Right kidney (tissue), 1 donor: ENCODE data around the gene TOR4A.

ENCODE experiments used
- DNase-seq: peaks from one replicate; pipeline ENCODE4 v3.0.0-alpha.2; 2016

The TOR4A gene

DNA sequence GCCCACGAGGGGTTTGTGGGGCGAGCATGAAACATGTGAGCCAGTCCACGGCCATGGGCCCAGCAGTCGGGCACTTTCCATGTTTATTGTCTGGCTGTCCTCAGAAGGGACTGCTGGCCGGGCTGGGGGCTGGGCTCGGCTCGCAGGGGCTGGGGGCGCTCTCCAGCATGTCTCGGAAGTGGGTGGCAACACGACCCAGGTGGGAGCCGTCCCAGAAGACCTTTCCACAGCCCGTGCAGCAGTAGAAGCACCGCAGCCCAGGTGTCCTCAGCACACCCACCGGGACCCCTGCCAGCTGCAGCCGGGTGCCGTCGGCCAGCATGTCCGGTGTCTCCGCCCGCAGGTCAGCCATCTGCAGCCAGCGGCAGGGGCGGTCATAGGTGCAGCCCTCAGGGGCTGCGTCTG lies 29.3 kb downstream of the TOR4A start:
- DNase-seq, result peak; percentile 59

DNA sequence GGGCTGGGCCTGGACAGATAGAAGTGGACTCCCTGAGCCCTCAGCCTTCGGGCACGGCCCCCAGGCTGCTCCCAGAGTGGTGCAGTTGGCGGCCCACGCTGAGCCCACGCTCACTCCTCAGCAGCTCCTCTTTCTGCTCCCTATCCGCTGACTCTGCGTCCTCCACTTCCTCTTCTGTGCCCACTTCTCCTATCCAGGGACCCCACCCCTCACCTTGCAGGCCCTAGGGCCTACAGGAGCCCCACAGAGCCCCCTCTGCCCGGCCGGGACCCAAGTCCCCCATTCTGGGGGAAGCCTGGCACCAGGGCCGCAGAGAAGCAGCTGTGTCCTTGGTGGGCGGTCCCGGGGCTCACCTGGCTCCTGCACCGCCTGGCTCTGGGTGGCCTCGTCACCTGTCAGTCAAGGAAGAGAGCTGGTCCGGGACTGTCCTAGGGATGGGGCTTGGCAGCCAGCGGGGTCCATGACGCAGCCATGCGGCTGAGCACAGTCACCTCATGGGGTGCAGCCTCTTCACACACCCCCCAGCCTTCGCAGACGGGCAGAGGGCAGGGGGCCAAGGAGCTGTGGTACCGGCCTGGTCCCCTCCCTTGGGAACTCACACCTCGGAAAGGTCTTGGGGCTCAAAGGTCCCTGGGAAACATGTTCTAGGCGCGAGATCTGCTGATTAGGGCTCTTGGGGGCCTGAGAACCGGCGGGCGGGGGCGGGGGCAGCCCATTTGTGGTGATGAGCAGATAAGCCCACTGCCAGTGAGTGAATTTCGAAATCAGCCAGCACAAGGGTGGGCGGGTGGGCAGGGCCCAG lies 29.9 kb downstream of the TOR4A start:
- peak; percentile 49 for DNase-seq

DNA sequence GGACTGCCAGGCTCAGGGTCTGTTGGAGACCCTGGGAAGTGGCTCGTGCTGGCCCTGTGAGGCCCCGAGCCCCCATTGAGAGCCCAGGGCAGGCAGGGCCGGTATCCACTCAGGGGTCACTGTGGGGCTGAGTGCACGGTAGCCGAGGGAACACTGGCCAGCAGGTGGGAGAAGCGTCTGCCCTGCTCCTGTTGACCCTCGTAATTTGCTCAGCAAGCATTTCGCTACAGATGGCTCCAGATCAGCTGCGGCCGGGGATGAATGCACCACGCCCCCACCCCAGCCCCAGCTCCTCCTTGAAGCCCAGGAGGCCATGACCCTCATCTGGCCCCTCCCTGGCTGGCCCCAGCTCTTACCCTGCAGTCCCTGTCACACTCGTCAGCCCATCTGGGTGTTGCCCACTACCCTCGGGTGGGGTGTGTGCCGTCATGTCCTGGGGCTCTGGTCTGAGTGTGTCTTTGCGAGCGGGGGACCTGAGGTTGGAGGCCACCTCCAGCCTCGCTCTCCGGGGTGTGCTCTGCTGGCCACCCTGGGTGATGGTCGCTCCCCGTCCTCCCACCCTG lies 30.6 kb downstream of the TOR4A start:
- DNase-seq, result peak; percentile 36

GRCh38 chr9:137309368-137310188 lies 32.1 kb downstream of the TOR4A start:
- DNase-seq, result no peak

GRCh38 chr9:137310189-137311052 lies 32.9 kb downstream of the TOR4A start:
- no peak for DNase-seq

- peak; percentile 22 for DNase-seq
These were observed 33.9 kb downstream of the TOR4A start for GRCh38 chr9:137311171-137311985.

DNA sequence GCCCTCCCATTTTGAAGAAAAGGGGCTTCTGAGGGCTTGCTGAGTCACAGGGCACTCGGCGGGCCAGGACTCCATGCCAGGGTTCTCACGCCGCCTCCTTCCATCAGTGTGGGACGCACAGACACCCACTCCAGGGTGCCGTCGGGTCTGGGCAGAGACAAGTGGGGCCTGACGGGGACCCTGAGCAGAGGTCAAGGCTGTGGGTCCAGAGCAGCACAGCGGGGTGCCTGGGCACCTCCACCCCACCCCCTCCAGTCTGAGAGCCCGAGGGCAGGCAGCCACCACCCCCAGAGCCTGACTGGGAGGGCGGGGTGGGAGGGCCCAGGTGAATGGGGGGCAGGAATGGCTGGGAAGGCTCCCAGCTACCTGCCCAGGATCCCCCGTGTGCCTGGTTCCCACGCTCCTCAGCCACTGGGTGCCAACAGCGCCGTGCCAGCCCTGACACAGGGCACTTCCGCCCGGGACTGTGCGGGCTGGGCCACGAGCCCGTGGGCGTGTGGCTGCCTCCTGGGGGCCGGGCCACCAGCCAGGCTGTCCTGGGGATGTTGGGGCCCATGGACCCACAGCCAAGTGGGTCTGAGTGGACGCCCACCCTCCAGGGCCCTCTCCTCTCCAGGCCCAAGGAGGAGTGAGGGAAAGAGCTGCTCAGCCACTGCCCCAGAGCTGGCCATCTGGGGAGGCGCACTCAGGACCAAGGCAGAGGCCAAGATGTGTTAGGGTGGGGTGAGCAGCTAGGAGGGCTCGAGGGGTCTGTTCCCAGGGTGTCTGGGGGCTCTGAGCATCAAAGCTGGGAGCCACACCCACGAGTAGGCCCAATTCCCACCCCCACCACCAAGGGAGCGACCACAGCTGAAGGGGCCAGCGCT lies 34.7 kb downstream of the TOR4A start:
- DNase-seq, result no peak

DNA sequence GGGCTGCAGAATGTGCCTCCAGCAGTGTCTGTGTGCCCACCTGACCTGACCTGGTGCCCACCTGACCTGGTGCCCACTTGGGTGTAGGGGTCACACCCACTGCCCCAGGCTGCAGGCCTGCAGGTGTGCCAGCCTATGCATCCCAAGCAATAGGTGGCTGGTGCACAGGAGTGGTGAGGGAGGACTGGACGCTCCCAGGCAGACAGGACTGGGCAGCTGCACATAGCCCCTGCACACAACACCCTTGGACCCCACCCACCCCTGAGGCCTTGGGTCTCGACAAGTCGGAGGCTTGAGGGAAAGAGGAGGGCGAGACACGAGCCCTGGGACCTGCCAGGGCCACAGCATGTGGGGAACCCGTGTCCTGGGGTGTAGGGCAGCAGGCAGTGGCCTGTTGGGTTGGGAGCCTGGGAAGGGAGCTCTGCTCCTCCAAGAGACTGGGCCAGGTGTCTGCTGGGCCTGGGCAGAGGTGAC lies 35.4 kb downstream of the TOR4A start:
- DNase-seq, result no peak

GRCh38 chr9:137313326-137313936 lies 35.9 kb downstream of the TOR4A start:
- peak; percentile 17 for DNase-seq

- DNase-seq, result peak; percentile 44
These were observed 36.5 kb downstream of the TOR4A start for GRCh38 chr9:137313956-137314560.

- DNase-seq, result peak; percentile 54
These were observed 37.3 kb downstream of the TOR4A start for GRCh38 chr9:137314561-137315560.

GRCh38 chr9:137315581-137316011 lies 38.1 kb downstream of the TOR4A start:
- DNase-seq, result peak; percentile 58

GRCh38 chr9:137316012-137316981 lies 38.8 kb downstream of the TOR4A start:
- DNase-seq, result peak; percentile 75

DNA sequence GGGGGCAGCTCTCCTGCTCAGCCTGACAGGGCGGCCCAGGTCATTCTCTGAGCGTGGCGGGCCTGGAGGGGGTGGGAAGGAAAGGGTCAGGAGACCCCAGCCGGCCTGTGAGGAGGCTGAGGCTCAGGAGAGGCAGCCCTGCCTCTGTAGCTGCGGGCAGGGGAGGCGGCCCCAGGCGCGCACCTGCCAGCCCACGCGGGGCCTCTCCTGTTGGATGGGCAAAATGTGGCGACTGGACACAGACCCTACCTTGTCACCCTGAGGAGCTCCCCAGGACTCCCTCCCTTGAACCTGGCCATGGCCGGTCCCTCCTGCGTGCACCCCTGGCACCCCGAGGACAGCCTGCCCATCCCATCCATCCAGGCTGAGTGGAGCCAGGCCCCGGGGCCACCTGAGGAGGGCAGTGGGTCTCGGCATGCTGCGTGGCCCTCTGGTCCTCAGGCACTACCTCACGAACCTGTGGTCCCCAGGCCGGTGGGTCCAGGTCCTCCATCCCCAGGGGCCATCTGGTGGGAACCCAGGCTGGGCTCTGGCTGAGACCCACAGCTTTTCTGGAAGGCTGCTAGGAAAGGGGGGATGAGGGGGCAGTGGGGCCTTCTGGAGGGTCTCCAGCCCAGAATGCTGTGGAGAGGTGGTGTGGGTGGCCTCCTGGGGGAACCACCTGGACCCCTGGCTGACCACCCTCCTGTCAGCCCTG lies 39.6 kb downstream of the TOR4A start:
- peak; percentile 19 for DNase-seq

DNA sequence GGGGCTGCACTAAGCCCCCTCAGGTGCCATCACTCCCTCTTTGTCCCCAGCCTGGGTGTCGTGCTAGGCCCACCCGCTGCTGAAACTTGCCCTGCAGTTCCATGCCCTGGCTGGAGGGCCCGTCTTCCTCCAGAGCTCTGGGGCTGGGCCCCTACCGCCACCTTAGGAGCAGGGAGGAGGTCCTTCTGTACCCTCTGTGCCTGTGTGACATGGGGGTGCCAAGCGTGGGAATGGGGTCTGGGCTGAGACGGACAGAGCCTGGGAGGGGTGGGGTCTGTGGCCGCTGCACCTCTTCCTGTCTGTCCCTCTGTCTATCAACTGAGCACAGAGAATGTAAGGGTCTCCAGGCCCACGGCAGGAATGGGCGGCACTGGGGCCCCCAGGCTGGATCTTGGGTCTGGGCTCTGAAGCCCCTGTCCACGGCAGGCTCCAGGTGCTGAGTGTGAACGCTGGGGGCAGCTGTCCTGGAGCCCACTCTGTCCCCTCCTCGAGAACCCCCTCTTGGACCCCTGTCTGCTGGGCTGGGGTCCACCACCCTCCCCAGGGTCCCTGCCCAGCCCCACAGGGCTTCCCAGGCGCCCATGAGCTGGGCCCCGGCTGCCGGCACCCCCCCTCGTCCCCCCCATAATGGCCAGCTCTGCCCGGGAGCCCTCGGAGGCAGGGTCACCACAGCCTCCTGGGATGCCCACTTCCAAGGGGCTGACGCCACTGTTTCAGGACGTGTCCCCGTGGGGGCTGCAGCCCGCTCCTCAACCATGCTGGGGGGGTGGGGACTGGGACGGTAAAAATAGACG lies 40.4 kb downstream of the TOR4A start:
- no peak for DNase-seq
